Vagina (tissue), 2 donors: ENCODE results near the gene ANO2. TPM values are rescaled to one million over a fixed set of nuclear protein-coding genes. Genes with fewer than 3 reads are reported as not detected.

Experiments
- DNase-seq, 2 donors: peaks; one replicate each; pipeline ENCODE4 v3.0.0-alpha.2; 2017; ENCODE audit errors: extremely low spot score in 2 of 2
- H3K27ac ChIP-seq: fragments of 200-600 bp; sonication (generic); one replicate; pipeline ENCODE4 v1.5.1; 2019
- H3K27me3 ChIP-seq: fragments of 200-600 bp; sonication (generic); one replicate; pipeline ENCODE4 v1.5.1; 2019
- H3K36me3 ChIP-seq, 2 donors: fragments of 200-600 bp; sonication (generic); one replicate each; pipeline ENCODE4 v1.5.1; 2017 to 2019
- H3K4me1 ChIP-seq: fragments of 200-600 bp; sonication (generic); one replicate; pipeline ENCODE4 v1.5.1; 2019
- H3K4me3 ChIP-seq, 2 donors: fragments of 200-600 bp; sonication (generic); 1 replicate in 1 of 2; 2 replicates in 1 of 2; pipeline ENCODE4 v1.5.1; 2016 to 2019
- H3K9me3 ChIP-seq: fragments of 200-600 bp; sonication (generic); one replicate; pipeline ENCODE4 v1.5.1; 2019
- CTCF ChIP-seq, 3 experiments: fragments of 450-650 bp in 2 of 3; fragments of 200-600 bp in 1 of 3; sonication (generic) in 1 of 3; IDR thresholded peaks; one replicate each; pipeline ENCODE4 v1.5.1; 2017 to 2019; ENCODE audit warnings: antibody characterized with exemption in 3 of 3, mild to moderate bottlenecking in 2 of 3, moderate library complexity in 2 of 3
- POLR2A ChIP-seq, 2 donors: fragments of 450-650 bp; IDR thresholded peaks; one replicate each; pipeline ENCODE4 v1.6.1; 2017; ENCODE audit warnings: antibody characterized with exemption in 2 of 2, mild to moderate bottlenecking in 2 of 2, moderate library complexity in 2 of 2
- POLR2AphosphoS5 ChIP-seq, 2 donors: sonication (generic); formaldehyde crosslinking; IDR thresholded peaks; one replicate each; pipeline ENCODE4 v1.9.0; 2017; ENCODE audit warnings: antibody characterized with exemption in 2 of 2, mild to moderate bottlenecking in 2 of 2, low read depth in 1 of 2; ENCODE audit not compliant: insufficient read depth in 1 of 2
- intact Hi-C: fragments of 100-400 bp; cut with DNase I; formaldehyde crosslinking; loops from one replicate; pipeline ENCODE4 v1.15.1; 2023
- total RNA-seq: library from RNA; depleted of rRNA; stranded (reverse); fragments of >200 nt; gene quantifications from one replicate; pipeline ENCODE4 v1.2.3, GENCODE V29; 2016

ANO2 gene
- total RNA-seq, 1 donor from 2014 or later = 18.7 TPM

GRCh38 chr12:5783289-5783920 lies 161.7 kb downstream of the ANO2 start:
- Histone ChIP-seq H3K4me3 (no peak overlapping the region), H3K4me1 (no peaks in the 10 kb centered on the region), H3K27ac (no peak overlapping the region), H3K9me3 (no peaks in the 10 kb centered on the region), H3K27me3 (no peaks in the 10 kb centered on the region), H3K36me3 (no peaks in the 10 kb centered on the region)
- DNase-seq = peak; percentile 40 to 52
- intact Hi-C loops = no loop called here
- TF ChIP-seq POLR2A (IDR thresholded peaks at IDR 0.05) (no peak), POLR2AphosphoS5 (IDR thresholded peaks at IDR 0.05; ENCODE audit: insufficient read depth in 1 of 2, low read depth in 1 of 2) (no peak), CTCF (IDR thresholded peaks at IDR 0.05) (no peak)

GRCh38 chr12:5780536-5780935 lies 164.5 kb downstream of the ANO2 start:
- Histone ChIP-seq H3K9me3 (no peaks in the 10 kb centered on the region), H3K36me3 (no peaks in the 10 kb centered on the region), H3K27me3 (no peaks in the 10 kb centered on the region), H3K4me3 (no peak overlapping the region), H3K27ac (no peak overlapping the region), H3K4me1 (no peaks in the 10 kb centered on the region)
- peak; percentile 62 to 81 for DNase-seq
- intact Hi-C loops = no loop called here
- TF ChIP-seq CTCF (IDR thresholded peaks at IDR 0.05) (no peak), POLR2A (IDR thresholded peaks at IDR 0.05) (no peak)

- DNase-seq = no peak
Measured at GRCh38 chr12:5779401-5779800, 165.7 kb downstream of the ANO2 start.

GRCh38 chr12:5778821-5779220 lies 166.2 kb downstream of the ANO2 start:
- H3K9me3 ChIP-seq = no peaks in the 10 kb centered on the region
- H3K27ac ChIP-seq = no peak overlapping the region
- intact Hi-C loops = no loop called here
- H3K4me1 ChIP-seq = no peaks in the 10 kb centered on the region
- H3K27me3 ChIP-seq = no peaks in the 10 kb centered on the region
- TF ChIP-seq POLR2AphosphoS5 (IDR thresholded peaks at IDR 0.05; ENCODE audit: insufficient read depth in 1 of 2, low read depth in 1 of 2) (no peak), POLR2A (IDR thresholded peaks at IDR 0.05) (no peak), CTCF (IDR thresholded peaks at IDR 0.05) (no peak)
- DNase-seq = no peak
- no peak overlapping the region for H3K4me3 ChIP-seq
- H3K36me3 ChIP-seq = no peaks in the 10 kb centered on the region

More at GRCh38 chr12:5779401-5779800, 165.7 kb downstream of the ANO2 start:
- intact Hi-C loops = no loop called here
- Histone ChIP-seq H3K27me3 (no peaks in the 10 kb centered on the region), H3K4me3 (no peak overlapping the region), H3K27ac (no peak overlapping the region), H3K36me3 (no peaks in the 10 kb centered on the region), H3K9me3 (no peaks in the 10 kb centered on the region), H3K4me1 (no peaks in the 10 kb centered on the region)
- TF ChIP-seq POLR2A (IDR thresholded peaks at IDR 0.05) = no peak
- TF ChIP-seq POLR2AphosphoS5 (IDR thresholded peaks at IDR 0.05; ENCODE audit: insufficient read depth in 1 of 2, low read depth in 1 of 2) = no peak
- TF ChIP-seq CTCF (IDR thresholded peaks at IDR 0.05) = no peak

- no peak overlapping the region for H3K4me3 ChIP-seq
- no peaks in the 10 kb centered on the region for H3K4me1 ChIP-seq
- peak in 1 of 2 donors; percentile 84 for DNase-seq
- H3K9me3 ChIP-seq = no peaks in the 10 kb centered on the region
- H3K27me3 ChIP-seq = no peaks in the 10 kb centered on the region
- intact Hi-C loops = no loop called here
- H3K36me3 ChIP-seq = no peaks in the 10 kb centered on the region
- TF ChIP-seq CTCF (IDR thresholded peaks at IDR 0.05) (no peak), POLR2A (IDR thresholded peaks at IDR 0.05) (no peak), POLR2AphosphoS5 (IDR thresholded peaks at IDR 0.05; ENCODE audit: insufficient read depth in 1 of 2, low read depth in 1 of 2) (no peak)
- H3K27ac ChIP-seq = no peak overlapping the region
Measured at GRCh38 chr12:5777451-5777850, 167.6 kb downstream of the ANO2 start.
